Ectodermal cell (in vitro differentiated cells): ENCODE data around the gene DOCK2.

Experiments
- H3K27ac ChIP-seq: 2 replicates; pipeline ENCODE4 v1.7.0; 2013; ENCODE audit warnings: mild to moderate bottlenecking, low read depth, low read length; ENCODE audit not compliant: insufficient read depth, poor library complexity, severe bottlenecking
- H3K27me3 ChIP-seq: 2 replicates; pipeline ENCODE4 v1.7.0; 2013; ENCODE audit warnings: mild to moderate bottlenecking, low read length; ENCODE audit not compliant: insufficient read depth, control insufficient read depth, poor library complexity, severe bottlenecking
- H3K36me3 ChIP-seq: one replicate; pipeline ENCODE4 v1.7.0; 2013; ENCODE audit warnings: low read length; ENCODE audit not compliant: control insufficient read depth, insufficient read depth
- H3K4me1 ChIP-seq: one replicate; pipeline ENCODE4 v1.7.0; 2013; ENCODE audit warnings: low read length; ENCODE audit not compliant: control insufficient read depth, insufficient read depth
- H3K4me3 ChIP-seq: 2 replicates; pipeline ENCODE4 v1.7.0; 2013; ENCODE audit warnings: low read depth, low read length, control low read depth; ENCODE audit not compliant: insufficient read depth
- H3K9me3 ChIP-seq: 2 replicates; pipeline ENCODE4 v1.7.0; 2013; ENCODE audit warnings: mild to moderate bottlenecking, low read length, moderate library complexity; ENCODE audit not compliant: control insufficient read depth
- WGBS, 2 experiments: methylation state at CpG; one replicate each; pipeline ENCODE4 v1.1.7; 2013; ENCODE audit warnings: missing lambda C conversion rate in 2 of 2; 5-methylcytosine and 5-hydroxymethylcytosine counted together

DOCK2 gene

GRCh38 chr5:169670769-169671525 is 33.9 kb downstream of the DOCK2 start:
- H3K36me3 ChIP-seq: no peaks in the 10 kb centered on the region
- H3K4me3 ChIP-seq: no peak overlapping the region
- no peaks in the 10 kb centered on the region for H3K9me3 ChIP-seq
- 87 to 90% methylated on average over 6 of the region's 6 CpGs for WGBS, 2 experiments
- no peaks in the 10 kb centered on the region for H3K27me3 ChIP-seq
- H3K4me1 ChIP-seq: no peaks in the 10 kb centered on the region
- H3K27ac ChIP-seq: no peak overlapping the region

DNA sequence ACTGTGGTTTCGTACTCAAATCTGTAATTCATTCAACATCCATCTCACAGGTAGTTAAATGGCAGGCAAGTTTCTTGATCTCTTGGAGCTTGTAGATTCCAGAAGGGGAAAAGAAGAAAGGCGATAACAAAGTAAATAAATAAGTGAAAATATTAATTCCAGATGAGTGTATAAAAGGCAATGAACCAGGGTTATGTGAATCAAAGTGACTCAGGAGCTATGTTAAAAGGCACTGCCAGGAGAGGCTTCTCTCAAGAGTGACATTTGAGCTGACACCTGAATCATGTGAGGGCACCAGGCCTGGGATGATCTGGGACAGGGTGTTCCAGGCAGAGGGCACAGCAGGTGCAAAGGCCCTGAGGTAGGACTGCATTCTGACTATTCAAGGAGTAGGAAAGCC is 45.0 kb downstream of the DOCK2 start:
- WGBS, 2 experiments: 79 to 97% methylated on average over 2 of the region's 2 CpGs
- H3K4me3 ChIP-seq: no peak overlapping the region
- H3K27ac ChIP-seq: no peak overlapping the region
- no peaks in the 10 kb centered on the region for H3K36me3 ChIP-seq
- no peaks in the 10 kb centered on the region for H3K9me3 ChIP-seq
- no peaks in the 10 kb centered on the region for H3K4me1 ChIP-seq
- no peaks in the 10 kb centered on the region for H3K27me3 ChIP-seq

DNA sequence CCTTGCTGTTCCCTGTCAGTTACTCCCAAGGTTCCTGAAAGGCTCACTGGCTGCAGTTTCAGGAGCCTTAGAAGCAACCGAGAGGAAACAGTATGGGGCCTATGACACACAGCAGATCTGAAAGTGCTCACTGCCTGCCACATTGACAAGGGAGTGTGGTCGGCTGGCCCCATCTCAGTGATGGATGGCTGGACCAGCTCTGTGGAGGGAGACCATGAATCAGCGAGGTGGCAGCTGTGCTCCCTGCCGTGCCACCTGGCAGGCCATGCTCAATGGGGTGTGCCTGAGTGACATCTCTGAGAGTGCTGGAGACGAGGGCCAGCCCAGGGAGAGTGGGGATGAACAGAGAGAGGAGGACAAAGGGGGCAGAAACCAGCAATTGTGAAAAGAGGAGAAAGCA is 49.1 kb downstream of the DOCK2 start:
- WGBS, 2 experiments: 52 to 66% methylated on average over 5 of the region's 5 CpGs
- Histone ChIP-seq H3K4me1 (no peaks in the 10 kb centered on the region), H3K4me3 (no peak overlapping the region), H3K36me3 (no peaks in the 10 kb centered on the region), H3K27ac (no peak overlapping the region), H3K9me3 (no peaks in the 10 kb centered on the region), H3K27me3 (no peaks in the 10 kb centered on the region)

DNA sequence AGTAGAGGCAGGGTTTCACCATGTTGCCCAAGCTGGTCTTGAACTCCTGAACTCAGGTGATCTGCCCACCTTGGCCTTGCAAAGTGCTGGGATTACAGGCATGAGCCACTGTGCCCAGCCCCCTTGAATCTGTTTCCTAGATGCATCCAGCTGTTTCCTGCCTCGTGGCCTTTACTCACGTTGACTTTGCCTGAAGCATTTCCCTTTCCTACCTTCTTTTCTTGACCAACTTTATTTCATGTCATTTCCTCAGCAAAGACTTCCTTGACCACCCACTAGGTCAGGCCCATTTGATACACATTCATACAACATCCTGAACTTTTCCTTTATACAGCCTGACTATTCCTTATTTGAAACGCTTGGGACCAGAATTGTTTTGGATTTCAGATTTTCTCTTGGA is 51.0 kb downstream of the DOCK2 start:
- no peak overlapping the region for H3K4me3 ChIP-seq
- WGBS, 2 experiments: 87 to 94% methylated on average over 3 of the region's 3 CpGs
- H3K27ac ChIP-seq: no peak overlapping the region
- no peaks in the 10 kb centered on the region for H3K4me1 ChIP-seq
- no peaks in the 10 kb centered on the region for H3K9me3 ChIP-seq
- H3K27me3 ChIP-seq: no peaks in the 10 kb centered on the region
- no peaks in the 10 kb centered on the region for H3K36me3 ChIP-seq

DNA sequence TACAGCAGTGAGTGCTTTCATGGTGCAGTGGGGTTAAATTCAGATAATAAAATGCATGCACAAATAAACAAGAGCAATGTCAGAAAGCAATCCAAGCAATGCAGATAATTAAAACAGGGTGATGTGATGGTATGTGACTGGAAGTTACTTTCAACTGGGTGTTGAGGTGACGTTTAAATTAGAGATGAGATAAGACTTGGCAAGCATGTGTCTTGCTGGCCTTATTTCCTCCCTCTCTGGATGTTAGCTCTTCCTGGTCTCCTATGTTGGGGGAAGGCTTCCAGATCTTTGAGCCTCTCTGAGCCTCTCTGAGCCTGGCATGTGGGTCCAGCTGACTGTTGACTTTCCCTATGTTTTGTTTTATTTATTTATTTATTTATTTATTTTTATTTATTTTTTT is 54.4 kb downstream of the DOCK2 start:
- WGBS, 2 experiments: 92 to 100% methylated on average over 1 of the region's 1 CpG
- Histone ChIP-seq H3K27me3 (no peaks in the 10 kb centered on the region), H3K27ac (no peak overlapping the region), H3K36me3 (no peaks in the 10 kb centered on the region), H3K9me3 (no peaks in the 10 kb centered on the region), H3K4me3 (no peak overlapping the region), H3K4me1 (no peaks in the 10 kb centered on the region)

- WGBS, 2 experiments: 87 to 93% methylated on average over 3 of the region's 3 CpGs
- H3K9me3 ChIP-seq: no peaks in the 10 kb centered on the region
- H3K4me1 ChIP-seq: no peaks in the 10 kb centered on the region
- no peak overlapping the region for H3K4me3 ChIP-seq
- H3K27me3 ChIP-seq: no peaks in the 10 kb centered on the region
- H3K27ac ChIP-seq: no peak overlapping the region
- no peaks in the 10 kb centered on the region for H3K36me3 ChIP-seq
These were observed 57.1 kb downstream of the DOCK2 start for GRCh38 chr5:169694091-169694625.

DNA sequence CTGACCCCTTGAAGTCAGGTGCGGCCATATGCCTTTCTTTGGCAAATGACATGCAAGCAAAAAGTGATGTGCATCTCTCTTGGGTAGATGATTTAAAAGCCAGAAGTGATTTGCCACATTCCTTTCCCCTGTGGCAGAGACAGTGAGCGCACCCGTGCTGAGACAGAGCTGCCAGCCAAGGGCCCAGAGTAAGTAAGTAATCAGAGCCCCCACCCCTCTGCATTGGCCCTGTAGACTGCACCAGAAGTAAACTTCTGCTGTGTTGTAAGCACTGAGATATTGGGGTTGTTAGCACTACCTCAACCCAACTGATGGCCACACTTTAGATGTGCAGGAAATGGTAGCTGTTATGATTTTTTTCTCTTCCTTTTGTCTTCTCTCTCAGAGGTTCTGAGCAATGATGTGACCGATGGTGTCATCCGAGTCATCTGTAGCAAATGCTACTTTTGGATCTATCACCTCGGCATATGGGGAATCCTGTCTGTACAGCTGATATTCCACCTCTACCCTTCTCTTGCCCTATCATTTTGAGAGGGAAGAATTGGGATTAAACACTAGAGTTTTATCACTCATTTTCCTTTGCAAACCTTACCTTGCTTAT is 58.0 kb downstream of the DOCK2 start:
- Histone ChIP-seq H3K4me1 (no peaks in the 10 kb centered on the region), H3K4me3 (no peak overlapping the region), H3K9me3 (no peaks in the 10 kb centered on the region), H3K27me3 (no peaks in the 10 kb centered on the region), H3K36me3 (no peaks in the 10 kb centered on the region), H3K27ac (no peak overlapping the region)
- WGBS, 2 experiments: 84 to 86% methylated on average over 6 of the region's 6 CpGs

DNA sequence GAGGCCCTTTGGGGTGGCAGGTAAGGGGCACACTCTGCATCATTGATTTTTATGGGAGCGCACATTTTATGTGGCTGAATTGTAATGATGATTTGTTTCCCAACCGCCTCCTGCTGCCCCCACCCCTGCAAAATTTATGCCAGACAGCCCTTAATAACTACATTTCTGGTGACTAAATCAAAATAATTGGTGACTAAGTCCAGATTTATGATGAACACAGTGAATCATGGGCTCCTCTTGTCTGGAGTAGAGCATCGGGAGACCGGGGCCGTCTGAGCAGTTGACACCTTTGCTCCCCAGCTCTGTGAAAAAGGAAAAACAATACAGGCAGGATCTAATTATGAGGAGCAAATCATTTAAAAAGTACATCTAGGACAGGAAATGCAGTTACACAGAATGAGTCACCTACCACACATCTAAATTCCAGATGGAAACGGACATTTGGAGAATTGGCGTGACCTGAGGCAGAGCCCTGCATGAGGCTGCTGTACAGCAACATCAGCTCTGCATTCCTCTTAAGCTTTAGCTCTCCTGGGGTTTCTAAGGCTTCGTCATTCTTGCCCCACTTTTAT is 58.9 kb downstream of the DOCK2 start:
- WGBS, 2 experiments: 94 to 95% methylated on average over 5 to 8 of the region's 8 CpGs
- Histone ChIP-seq H3K4me1 (no peaks in the 10 kb centered on the region), H3K4me3 (no peak overlapping the region), H3K9me3 (no peaks in the 10 kb centered on the region), H3K27ac (no peak overlapping the region), H3K27me3 (no peaks in the 10 kb centered on the region), H3K36me3 (no peaks in the 10 kb centered on the region)

GRCh38 chr5:169696621-169697510 is 59.8 kb downstream of the DOCK2 start:
- WGBS, 2 experiments: 92 to 97% methylated on average over 6 of the region's 6 CpGs
- Histone ChIP-seq H3K36me3 (no peaks in the 10 kb centered on the region), H3K27me3 (no peaks in the 10 kb centered on the region), H3K9me3 (no peaks in the 10 kb centered on the region), H3K4me1 (no peaks in the 10 kb centered on the region), H3K4me3 (no peak overlapping the region), H3K27ac (no peak overlapping the region)

GRCh38 chr5:169697511-169697890 is 60.4 kb downstream of the DOCK2 start:
- Histone ChIP-seq H3K27ac (no peak overlapping the region), H3K4me3 (no peak overlapping the region), H3K9me3 (no peaks in the 10 kb centered on the region), H3K27me3 (no peaks in the 10 kb centered on the region), H3K4me1 (no peaks in the 10 kb centered on the region), H3K36me3 (no peaks in the 10 kb centered on the region)
- 87 to 92% methylated on average over 1 of the region's 2 CpGs for WGBS, 2 experiments
